LNCAP (cell line): Measurements from ENCODE around the gene MPZL3.

Experiments used
- TF ChIP-seq, protein P1 (sequence below): fragments of 450-650 bp; IDR thresholded peaks from 2 replicates; pipeline ENCODE4 v1.5.1; 2017; ENCODE audit warnings: mild to moderate bottlenecking

Gene MPZL3

DNA sequence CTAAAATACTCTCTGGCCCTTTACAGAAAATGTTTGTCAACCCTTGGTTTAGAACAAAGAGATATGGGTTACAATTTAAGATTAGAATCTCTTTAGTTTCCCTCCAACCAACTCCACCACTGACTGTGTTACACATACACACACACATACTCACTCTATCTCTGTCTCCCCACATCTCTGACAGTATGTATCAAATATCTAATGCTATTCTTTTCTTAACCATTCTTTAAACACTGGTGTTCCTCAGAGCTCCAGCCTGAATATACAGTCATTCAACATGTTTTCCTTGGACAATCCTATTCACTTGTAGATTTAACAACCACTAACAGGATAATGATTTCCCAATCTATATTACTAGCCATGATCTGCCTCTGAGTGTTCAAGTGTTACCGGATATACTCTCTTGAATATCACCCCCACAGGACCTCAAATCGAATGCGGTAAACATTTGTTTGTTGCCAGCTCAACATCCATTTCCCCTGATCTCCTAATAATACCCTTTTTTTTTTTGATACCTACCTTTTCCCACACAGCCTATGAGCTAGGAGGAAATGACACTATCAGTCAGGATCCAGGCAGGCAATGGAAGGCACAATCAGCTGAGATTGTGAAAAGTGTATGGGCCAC lies 6.1 kb downstream of the MPZL3 start:
- TF ChIP-seq, protein P1, sequence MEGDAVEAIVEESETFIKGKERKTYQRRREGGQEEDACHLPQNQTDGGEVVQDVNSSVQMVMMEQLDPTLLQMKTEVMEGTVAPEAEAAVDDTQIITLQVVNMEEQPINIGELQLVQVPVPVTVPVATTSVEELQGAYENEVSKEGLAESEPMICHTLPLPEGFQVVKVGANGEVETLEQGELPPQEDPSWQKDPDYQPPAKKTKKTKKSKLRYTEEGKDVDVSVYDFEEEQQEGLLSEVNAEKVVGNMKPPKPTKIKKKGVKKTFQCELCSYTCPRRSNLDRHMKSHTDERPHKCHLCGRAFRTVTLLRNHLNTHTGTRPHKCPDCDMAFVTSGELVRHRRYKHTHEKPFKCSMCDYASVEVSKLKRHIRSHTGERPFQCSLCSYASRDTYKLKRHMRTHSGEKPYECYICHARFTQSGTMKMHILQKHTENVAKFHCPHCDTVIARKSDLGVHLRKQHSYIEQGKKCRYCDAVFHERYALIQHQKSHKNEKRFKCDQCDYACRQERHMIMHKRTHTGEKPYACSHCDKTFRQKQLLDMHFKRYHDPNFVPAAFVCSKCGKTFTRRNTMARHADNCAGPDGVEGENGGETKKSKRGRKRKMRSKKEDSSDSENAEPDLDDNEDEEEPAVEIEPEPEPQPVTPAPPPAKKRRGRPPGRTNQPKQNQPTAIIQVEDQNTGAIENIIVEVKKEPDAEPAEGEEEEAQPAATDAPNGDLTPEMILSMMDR: no peak

DNA sequence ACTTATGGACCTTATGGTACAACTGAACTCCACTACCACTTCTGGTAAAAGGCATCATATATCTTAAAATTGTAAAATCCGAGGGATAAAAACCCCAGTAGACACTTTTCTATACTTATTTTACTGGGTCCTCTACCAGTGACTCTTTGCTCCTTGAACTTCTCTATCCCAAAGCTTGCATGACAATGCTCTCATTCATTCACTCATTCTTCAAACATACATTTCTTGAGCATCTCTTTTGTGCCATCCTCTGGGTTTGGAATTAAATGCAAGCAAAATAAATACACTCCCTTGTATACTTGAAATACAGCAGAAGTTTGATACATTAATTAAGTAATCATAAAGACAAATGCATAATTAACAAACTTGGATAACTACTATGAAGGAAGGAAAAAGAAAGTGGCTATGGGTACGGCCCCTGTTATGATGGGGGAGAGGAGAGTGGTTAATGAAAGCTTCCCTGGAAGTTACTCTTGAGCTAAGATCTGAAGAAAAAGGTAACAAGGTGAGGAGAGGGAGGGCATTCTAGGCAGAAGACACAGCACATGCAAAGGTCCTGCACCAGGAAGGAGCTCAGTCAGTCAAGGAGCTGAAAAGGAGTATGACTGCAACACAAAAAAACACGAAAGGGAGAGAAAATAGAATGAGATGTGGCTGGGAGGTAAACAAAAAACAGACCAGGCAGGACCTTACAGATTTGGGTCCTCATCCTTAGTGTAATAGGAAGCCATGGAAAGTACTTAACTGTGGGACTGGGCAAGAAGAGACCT lies 8.0 kb downstream of the MPZL3 start:
- TF ChIP-seq, protein P1: no peak

DNA sequence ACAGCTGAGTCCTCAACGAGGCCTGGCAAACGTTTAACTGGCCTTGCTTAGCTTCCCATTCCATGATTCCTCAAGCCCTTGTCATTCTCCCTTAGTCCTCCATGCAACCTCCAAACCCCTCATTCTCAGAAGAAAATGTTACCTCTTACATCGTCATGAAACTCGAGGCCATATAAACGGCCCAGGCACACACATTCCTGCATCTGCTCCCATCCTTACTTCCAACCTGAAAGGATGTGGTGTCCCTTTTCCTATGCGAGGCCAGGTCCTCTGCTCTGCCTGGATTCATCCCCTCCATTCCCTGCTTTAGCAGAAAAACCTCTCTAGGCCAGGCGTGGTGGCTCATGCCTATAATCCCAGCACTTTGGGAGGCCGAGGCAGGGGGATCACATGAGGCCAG lies 9.0 kb downstream of the MPZL3 start:
- TF ChIP-seq, protein P1: no peak

DNA sequence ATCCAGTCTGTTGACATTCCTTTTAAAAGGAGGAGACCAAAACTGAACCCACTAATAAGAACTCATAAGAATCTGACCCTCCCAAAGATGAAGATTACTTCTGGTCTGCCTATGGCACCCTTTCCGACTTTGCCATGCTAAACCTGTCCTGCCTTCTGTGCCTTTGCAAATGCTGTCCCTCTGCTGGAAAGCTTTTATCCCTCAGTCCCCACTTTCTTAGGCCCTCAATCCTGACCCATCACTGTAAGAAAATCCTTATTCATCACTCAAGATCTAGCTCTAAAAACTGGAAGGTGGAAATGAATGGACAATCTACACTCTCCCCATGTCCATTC lies 10.4 kb downstream of the MPZL3 start:
- TF ChIP-seq, protein P1: no peak

DNA sequence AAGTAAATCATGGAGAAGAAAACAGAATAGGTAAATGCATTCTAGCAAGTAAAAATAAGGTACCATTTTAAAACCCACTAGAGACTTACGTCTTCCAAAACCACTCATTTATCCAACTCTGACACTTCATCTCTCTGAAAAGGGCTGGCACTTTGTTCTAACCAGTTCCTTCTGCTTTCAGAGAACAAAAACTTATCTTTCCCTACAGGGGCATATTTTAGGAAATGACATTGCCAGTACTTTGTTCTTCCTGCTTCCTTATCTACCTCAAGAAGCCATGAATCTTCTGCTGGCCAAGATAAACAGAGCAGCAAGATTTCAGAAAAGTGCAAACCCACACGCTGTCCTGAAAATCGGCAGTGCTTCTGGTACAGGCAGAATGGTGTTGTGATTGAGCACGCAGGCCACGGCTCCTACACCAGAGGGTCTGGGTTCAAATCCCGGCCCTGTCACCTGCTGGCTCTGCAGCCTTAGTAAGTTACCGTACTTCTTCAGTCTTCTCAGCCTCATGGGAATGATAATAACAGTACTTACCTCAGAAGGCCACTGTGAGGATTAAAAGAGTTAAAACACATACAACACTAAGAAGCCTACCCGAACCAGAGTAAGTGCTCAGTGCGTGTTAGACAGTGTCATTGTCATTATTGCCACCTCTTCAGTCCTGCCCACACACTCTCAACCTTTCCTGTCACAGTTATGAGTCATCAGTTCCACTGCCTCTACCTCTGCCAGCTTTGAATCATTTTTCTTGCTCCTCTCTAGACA lies 11.0 kb downstream of the MPZL3 start:
- TF ChIP-seq, protein P1: no peak

DNA sequence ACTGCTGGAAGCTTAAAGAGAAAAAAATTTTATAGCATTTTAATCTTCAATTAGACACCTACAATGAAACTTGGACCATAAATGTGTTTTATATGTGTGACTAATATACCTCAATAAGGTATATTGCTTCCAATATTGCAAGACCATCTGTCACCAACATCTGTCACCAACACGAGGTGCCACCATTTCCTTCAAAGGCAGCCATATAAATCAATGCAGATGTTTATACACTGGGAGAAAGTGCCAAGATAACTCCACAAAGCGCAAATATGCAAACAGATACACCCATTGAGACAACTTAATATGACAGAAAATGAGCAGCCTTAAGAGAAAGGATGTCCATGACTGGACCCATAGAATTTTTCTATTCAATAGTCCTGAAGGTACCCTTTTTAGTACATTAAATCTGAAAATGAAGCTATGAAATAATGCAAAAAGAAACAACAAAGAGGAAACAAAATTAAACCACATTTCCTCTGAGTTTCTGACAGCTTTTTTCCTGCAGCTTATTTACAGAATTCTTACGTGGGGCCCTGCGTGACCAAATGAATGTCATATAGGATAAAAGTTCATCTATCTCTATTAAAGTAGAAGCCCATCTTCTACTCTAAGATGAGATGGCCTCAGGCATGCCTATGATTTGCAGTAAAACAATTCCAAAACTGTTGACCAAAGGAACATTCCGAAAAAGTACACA lies 12.5 kb downstream of the MPZL3 start:
- TF ChIP-seq, protein P1: no peak

DNA sequence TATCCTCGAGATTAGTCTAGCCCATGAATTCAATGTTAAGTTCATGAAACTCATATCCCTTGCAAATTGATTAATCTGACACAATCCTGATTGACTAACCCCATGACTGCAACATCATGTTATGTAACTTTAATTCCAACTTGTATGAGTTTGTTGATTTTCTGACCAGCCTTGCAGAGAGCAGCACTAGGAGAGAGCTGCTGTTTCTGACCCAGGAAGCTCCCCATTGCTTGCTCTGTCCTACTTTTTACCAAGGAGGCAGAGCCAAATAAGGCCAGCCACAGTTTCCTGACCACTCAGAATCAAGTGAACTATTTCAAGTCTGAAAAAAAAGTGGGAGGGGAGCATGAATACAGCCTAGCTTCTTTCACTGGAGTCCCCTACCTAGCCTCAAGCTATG lies 13.2 kb downstream of the MPZL3 start:
- TF ChIP-seq, protein P1: no peak
